GM12872 (cell line): ENCODE results near the gene ADAD2.

ENCODE experiments used
- CTCF ChIP-seq: IDR thresholded peaks from 3 replicates; pipeline ENCODE4 v1.5.1; 2011; ENCODE audit warnings: low read depth, mild to moderate bottlenecking, low read length, moderate library complexity; ENCODE audit not compliant: insufficient read depth

The ADAD2 gene

GRCh38 chr16:84209989-84210388 is 19.0 kb downstream of the ADAD2 start:
- no peak for TF ChIP-seq CTCF

GRCh38 chr16:84212154-84212553 is 21.2 kb downstream of the ADAD2 start:
- no peak for TF ChIP-seq CTCF

- TF ChIP-seq CTCF: no peak
These were observed 21.7 kb downstream of the ADAD2 start for GRCh38 chr16:84212631-84213030.

GRCh38 chr16:84214451-84215066 is 23.6 kb downstream of the ADAD2 start:
- no peak for TF ChIP-seq CTCF

- no peak for TF ChIP-seq CTCF
These were observed 24.6 kb downstream of the ADAD2 start for GRCh38 chr16:84215531-84215930.

- TF ChIP-seq CTCF: no peak
These were observed 27.3 kb downstream of the ADAD2 start for GRCh38 chr16:84218176-84218823.

GRCh38 chr16:84218956-84219355 is 28.0 kb downstream of the ADAD2 start:
- TF ChIP-seq CTCF: no peak

- no peak for TF ChIP-seq CTCF
These were observed 29.9 kb downstream of the ADAD2 start for GRCh38 chr16:84220851-84221250.
